ENCODE results near the gene RHCG.

The RHCG gene

GRCh38 chr15:89477411-89478242 lies 18.8 kb downstream of the RHCG start:
- TF ChIP-seq GATA2 (IDR thresholded peaks at IDR 0.05; ENCODE audit: low read depth, low read length): no peak
- no peak for TF ChIP-seq GATA3 (IDR thresholded peaks at IDR 0.05; ENCODE audit: low read depth, low read length)

GRCh38 chr15:89475661-89476060 lies 20.7 kb downstream of the RHCG start:
- TF ChIP-seq GATA2 (IDR thresholded peaks at IDR 0.05; ENCODE audit: low read depth, low read length) (no peak), GATA3 (IDR thresholded peaks at IDR 0.05; ENCODE audit: low read depth, low read length) (no peak)

GRCh38 chr15:89472785-89473256 lies 23.6 kb downstream of the RHCG start:
- no peak for TF ChIP-seq GATA2 (IDR thresholded peaks at IDR 0.05; ENCODE audit: low read depth, low read length)
- no peak for TF ChIP-seq GATA3 (IDR thresholded peaks at IDR 0.05; ENCODE audit: low read depth, low read length)

GRCh38 chr15:89469426-89470096 lies 26.8 kb downstream of the RHCG start:
- no peak for TF ChIP-seq GATA2 (IDR thresholded peaks at IDR 0.05; ENCODE audit: low read depth, low read length)
- no peak for TF ChIP-seq GATA3 (IDR thresholded peaks at IDR 0.05; ENCODE audit: low read depth, low read length)

- no peak for TF ChIP-seq GATA2 (IDR thresholded peaks at IDR 0.05; ENCODE audit: low read depth, low read length)
- TF ChIP-seq GATA3 (IDR thresholded peaks at IDR 0.05; ENCODE audit: low read depth, low read length): no peak
Measured at GRCh38 chr15:89463113-89463512, 33.3 kb downstream of the RHCG start.

GRCh38 chr15:89462198-89462912 lies 34.0 kb downstream of the RHCG start:
- TF ChIP-seq GATA2 (IDR thresholded peaks at IDR 0.05; ENCODE audit: low read depth, low read length): no peak
- TF ChIP-seq GATA3 (IDR thresholded peaks at IDR 0.05; ENCODE audit: low read depth, low read length): no peak

- TF ChIP-seq GATA3 (IDR thresholded peaks at IDR 0.05; ENCODE audit: low read depth, low read length) (no peak), GATA2 (IDR thresholded peaks at IDR 0.05; ENCODE audit: low read depth, low read length) (no peak)
Measured at GRCh38 chr15:89461386-89461785, 35.0 kb downstream of the RHCG start.

GRCh38 chr15:89460048-89460447 lies 36.3 kb downstream of the RHCG start:
- no peak for TF ChIP-seq GATA3 (IDR thresholded peaks at IDR 0.05; ENCODE audit: low read depth, low read length)
- no peak for TF ChIP-seq GATA2 (IDR thresholded peaks at IDR 0.05; ENCODE audit: low read depth, low read length)

GRCh38 chr15:89459271-89460038 lies 36.9 kb downstream of the RHCG start:
- no peak for TF ChIP-seq GATA2 (IDR thresholded peaks at IDR 0.05; ENCODE audit: low read depth, low read length)
- TF ChIP-seq GATA3 (IDR thresholded peaks at IDR 0.05; ENCODE audit: low read depth, low read length): no peak

- TF ChIP-seq GATA3 (IDR thresholded peaks at IDR 0.05; ENCODE audit: low read depth, low read length): no peak
Measured at GRCh38 chr15:89458440-89458839, 37.9 kb downstream of the RHCG start.

GRCh38 chr15:89457086-89457485 lies 39.3 kb downstream of the RHCG start:
- TF ChIP-seq GATA2 (IDR thresholded peaks at IDR 0.05; ENCODE audit: low read depth, low read length) (no peak), GATA3 (IDR thresholded peaks at IDR 0.05; ENCODE audit: low read depth, low read length) (no peak)

- TF ChIP-seq GATA3 (IDR thresholded peaks at IDR 0.05; ENCODE audit: low read depth, low read length) (no peak), GATA2 (IDR thresholded peaks at IDR 0.05; ENCODE audit: low read depth, low read length) (no peak)
Measured at GRCh38 chr15:89455535-89455934, 40.8 kb downstream of the RHCG start.

- TF ChIP-seq GATA2 (IDR thresholded peaks at IDR 0.05; ENCODE audit: low read depth, low read length) (no peak), GATA3 (IDR thresholded peaks at IDR 0.05; ENCODE audit: low read depth, low read length) (no peak)
Measured at GRCh38 chr15:89452330-89452836, 44.0 kb downstream of the RHCG start.
